Right forelimb (tissue), 1 donor: ENCODE results near the gene MTFMT.
A peak's percentile ranks its signal among the peaks of the same experiment; 100 is the strongest.
"Not testable (repeated sequence)": the region's sequence is repeated elsewhere in the genome, so short reads cannot be mapped to it uniquely, and the experiment has no call there.

ENCODE experiments used
- DNase-seq: peaks from one replicate; pipeline ENCODE4 v3.0.0-alpha.2; 2018

MTFMT gene

DNA sequence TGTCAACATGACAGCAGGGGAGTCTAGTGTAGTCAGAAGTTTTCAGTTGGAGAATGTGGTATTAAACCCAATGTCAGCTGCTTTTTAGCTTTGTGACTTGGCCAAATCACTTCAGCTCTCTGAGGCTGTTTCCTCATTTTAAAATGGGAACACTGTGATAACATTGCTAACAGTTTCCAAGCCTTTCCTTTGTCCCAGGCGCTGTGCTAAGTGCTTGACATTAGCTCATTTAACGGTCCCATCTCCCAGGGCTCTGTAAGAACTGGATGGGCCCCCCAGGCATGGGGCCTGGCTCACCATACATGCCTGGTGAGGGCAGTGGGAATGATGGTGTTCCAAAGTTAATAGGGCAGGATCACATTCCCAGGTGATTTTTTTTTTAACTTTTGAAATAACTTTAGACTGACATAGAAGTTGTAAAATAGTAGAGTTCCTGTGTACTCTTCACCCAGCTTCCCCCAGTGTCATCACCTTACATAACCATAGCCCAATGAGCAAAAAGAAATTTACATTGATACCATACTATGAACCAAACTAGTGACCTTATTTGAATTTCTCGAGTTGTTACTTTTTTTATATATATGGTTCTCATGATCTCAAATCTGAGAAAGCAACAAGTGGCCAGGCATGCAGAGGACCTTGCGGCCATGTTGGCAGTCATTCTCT is 30.6 kb upstream of the MTFMT start:
- no peak for DNase-seq

DNA sequence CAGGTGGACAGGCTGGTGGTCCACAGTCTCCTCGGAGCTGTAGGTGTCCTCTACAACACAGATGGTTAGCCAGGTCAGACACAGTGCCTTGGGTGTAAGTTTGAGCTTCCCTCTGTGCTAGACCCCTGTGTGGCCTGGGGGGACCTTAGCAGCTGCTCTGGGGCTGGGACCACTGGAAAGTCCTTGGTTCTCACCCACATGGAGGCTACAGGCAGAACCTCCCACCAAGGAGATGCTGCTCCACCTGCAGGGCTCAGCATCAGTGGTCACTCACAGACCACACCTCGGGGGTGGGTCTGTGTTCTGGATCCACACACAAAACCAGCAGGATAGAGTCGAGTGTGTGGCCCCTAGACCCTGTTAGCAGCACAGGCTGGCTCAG is 29.9 kb upstream of the MTFMT start:
- DNase-seq: no peak

DNA sequence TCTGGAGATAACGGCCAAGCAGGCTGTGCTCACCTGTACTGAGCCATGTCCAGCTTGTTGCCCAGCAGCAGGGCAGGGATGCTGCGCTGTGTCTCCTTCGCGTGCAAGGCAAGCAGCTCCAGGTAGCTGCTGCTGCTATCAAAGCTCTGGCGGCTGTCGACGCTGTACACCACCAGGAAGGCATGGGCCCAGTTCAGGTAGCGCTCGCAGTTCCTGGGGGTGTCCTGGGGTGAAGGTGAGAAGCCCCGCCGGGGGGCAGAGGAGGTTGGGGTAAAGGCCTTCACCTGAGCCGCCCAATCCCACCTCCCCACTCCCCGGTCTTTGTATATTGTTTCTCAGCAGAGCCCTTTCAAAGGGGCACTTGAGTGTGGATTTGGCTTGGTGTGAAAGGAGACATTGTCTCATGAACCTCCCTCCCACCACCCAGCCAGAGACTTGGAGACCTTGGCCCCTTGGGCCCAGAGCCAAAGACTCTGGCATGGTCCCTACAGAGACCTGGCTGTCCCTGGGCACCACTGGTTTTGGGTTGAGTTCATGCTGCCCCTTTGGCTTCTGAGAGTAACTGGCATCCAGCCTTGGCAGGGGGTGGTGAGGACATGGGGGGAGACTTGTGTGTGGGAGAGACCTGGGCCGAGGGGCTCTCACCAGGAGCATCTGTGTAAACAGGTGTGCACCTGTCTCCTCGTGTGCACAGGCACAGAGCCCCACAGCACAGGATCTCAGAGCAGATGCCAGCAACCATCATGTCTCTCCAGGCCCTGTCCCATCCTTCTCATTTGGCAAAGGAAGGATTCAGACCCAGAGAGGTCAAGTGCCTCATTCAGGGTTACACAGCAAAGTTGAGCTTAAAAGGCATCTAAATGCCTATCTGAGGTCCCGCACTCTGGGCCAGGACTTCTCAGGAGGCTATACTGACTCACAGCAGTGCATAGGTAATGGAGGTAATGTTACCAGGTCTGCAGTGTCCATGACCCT is 29.2 kb upstream of the MTFMT start:
- DNase-seq: no peak

DNA sequence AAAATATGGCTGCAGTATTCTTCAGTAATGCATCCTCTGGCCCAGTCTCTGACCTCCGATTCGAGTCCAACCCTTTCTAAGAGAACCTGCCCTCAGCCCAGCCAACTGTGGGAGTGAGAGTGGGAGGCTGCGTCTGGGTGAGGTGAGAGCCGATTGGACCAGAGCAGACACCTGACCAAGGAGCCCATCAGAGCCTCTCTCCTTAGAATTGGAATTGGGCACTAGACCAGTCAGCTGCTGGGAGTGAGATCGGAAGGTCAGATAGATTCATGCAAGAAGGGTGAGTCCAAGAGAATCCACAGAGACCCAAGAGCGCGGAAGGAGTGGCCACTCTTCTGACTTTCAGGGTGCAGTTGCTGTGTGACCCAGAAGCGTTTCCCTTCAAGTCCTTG is 28.1 kb upstream of the MTFMT start:
- no peak for DNase-seq

DNA sequence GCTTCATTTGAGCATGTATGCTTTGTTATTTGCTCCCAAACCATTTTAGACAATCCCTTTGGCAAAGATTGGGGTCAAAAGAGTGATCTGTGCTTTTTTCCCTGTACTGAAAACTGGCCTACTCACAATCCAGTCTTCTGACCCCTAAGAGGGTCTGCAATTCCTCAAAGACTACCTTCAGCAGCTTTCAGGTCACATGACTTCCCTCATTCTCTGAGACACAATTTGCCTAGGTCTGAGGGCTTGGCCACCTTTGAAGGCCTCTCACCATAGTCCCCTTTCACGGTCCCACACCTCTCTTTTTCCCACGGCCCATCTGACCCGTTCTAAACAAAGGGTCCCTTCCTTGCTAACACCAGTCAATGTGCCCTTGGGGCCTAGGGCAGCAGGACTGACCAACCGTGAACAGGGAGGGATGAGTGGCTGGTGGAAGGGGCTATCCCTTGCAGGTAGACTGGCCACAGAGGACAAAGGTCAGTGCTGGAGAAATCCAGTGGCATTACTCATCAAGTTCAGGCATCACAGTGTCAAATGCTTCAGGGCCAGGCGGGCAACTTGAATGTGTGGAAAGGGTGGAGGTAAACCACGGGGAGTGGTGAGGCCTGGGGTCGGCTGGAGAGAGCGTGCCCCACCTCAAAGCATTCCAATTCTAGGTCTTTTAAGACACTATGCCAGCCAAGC is 27.6 kb upstream of the MTFMT start:
- DNase-seq: no peak

DNA sequence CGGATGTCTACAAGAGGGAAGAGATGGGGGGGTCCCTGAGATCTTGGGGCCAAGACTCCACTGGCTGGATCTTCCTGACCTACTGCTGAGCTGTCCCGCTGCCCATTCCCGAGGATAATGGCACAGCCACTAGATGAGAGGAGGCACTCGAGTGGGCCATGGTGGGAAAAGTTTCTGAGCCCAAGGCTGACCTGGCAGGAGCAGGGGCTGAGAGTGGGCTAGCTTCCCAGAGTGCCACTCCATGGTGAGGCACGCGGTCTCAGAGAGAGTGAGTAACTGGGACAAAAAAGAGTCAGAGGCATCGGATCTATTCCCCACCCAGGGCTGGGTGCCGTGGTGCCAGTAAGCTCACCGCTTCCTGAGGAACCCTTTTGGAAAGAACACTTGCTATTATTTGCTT is 26.7 kb upstream of the MTFMT start:
- DNase-seq: no peak

DNA sequence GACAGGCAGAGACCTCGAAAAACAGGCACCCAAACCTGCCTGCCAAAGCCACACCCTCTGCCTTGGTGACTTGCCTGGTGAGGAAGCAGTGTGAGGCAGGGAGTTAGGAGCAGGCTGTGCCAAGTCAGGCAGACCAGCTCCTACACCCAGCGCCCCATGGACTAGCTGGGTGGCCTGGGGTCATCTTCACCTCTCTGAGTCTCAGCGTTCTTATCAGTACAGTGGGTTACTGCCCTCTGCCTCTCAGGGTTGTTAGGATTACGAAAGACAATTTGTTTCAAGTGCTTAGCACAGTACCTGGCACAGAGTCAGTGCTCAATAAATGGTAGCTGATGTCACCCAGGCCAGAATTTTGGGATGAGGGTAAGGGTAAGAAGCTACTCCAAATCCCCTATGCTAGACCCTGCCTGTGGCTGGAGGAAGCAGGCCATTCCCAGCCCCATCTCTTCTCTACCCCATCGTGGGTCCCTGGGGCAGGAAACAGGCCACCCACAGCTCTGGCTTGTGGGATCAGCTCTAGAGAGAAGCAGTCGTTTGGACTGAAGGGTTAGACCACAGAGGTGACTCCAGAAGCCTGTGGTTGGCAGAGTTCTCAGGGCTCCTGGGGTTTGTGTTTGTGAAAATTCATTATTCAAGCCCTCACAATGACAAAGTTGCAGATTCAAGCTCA is 25.9 kb upstream of the MTFMT start:
- no peak for DNase-seq

DNA sequence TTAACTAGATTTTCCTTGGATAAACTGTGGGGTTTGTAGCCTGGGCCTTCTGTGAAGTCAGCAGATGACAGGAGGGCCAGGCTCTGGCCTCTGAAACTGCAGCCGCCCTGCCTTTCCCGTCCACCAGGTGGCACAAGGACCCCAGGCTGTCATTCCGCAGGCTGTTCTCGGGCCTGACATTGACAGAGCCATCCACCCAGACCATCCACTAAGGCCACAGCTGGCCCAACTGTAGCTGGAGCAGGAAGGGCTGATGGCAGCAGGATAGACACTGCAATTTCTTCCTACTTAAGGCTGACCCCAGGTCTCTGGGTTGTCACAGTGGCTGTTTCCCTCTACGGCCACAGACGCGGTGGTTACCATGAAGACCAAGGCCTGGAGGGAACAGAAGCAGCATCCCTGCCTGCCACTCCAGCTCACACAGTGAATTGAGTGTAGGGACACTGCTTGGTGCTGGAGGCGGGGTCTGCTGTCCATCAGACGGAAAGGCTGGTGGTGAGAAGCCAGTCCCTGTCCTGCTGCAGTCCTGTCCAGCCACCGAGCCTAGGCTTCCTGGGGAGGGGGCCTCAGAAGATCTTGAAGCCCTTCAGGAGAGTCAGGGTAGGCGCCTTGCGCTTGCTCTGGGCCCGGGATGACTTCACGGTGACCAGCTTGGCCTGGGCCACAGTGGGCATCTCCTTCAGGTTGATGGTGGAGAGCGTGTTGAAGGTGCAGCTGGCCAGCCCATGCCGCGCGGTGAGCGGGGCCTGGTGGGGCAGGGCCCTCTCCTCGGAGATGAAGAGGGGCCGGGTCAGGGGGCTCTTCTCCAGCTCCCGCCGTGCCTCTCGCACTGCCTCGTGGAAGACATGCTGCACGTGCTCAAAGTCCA is 25.1 kb upstream of the MTFMT start:
- peak; percentile 86 for DNase-seq

DNA sequence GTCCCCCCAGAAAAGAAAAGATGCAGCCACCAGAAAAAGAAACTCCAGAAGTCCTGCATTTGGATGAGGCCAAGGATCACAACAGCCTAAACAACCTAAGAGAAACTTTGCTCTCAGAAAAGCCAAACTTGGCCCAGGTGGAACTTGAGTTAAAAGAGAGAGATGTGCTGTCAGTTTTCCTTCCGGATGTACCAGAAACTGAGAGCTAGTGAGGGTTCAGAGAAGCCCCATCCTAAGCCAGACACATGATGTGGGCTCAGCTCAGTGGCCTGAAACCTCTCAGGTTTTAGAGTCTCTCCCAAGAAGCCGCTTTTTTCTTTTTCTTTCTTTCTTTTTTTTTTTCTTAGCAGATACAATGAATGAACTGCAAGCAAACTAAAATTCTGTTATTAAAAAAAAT is 23.5 kb upstream of the MTFMT start:
- DNase-seq: no peak

DNA sequence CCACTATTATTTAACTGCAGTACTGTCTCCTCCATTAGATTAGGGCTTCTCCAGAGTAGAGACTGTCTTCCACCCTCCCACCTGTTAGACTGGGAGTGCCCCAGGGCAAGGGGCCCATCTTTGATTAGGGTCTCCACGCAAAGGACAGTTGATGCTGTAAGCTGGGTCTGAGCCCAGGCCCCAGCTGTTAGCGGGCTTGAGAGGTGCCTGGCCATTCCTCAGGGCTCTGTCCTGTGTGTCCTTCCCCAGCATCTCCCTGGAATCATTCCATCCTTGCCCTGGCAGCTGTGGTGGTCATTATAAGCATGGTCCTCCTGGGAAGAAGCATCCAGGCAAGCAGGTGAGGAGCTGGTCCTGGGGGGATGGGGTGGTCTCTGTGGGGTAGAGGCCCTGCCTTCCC is 21.8 kb upstream of the MTFMT start:
- no peak for DNase-seq

DNA sequence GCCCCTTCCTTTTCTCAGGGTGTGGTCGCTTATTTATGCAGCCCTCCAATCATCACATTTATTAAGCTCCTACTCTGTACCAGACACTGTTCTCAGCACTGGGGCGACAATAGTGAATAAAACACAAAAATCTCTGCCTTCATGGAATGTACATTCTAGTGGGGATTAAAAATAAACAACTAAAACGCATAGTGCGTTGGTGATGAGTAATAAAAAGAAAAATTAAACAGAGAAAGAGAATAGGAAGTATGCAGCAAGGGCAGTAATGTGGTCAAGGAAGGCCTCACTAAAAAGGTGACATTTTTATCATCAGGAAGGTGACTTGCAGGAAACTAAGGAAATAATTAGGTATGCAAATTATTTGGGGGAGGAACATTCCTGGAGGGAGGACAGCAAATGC is 20.8 kb upstream of the MTFMT start:
- DNase-seq: no peak

DNA sequence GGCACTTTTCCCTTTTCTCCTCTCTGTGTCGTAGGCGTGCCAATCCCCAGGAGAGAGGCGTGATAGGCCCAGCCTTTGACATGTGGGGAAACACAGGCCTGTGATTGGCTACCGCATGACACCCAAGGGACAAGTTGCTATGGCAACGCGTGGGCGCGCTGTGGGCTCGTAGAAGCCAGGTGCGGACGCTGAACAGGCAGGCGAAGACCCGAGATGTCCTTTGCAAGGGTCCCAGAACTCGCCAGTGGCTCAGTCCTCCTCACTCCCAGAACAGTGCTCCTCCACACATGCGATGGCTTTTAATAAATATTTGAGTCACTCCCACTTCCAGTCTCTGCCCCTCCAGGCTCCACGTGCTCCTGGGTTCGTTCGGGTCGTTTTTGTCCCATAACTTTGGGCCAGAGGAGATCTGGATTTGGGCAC is 20.0 kb upstream of the MTFMT start:
- peak; percentile 87 for DNase-seq

DNA sequence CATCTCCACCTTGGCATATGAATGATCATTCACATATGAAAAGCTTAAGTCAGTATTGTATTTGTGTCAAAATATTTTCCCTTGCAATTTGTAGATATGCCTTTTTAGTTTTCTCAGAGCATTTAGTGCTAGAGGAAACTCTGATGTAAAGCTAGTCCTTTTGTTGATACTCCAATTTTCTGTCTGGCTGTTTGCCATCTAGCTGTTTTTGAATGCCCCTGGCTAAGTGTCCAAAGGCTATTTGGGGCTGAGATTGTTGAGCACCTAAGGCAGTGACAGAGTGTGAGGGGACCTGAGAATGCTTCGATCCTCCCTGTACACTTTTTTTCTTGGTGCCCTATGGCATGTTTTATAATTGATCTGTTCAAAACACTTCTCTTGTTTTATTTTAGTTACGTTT is 18.8 kb upstream of the MTFMT start:
- no peak for DNase-seq

DNA sequence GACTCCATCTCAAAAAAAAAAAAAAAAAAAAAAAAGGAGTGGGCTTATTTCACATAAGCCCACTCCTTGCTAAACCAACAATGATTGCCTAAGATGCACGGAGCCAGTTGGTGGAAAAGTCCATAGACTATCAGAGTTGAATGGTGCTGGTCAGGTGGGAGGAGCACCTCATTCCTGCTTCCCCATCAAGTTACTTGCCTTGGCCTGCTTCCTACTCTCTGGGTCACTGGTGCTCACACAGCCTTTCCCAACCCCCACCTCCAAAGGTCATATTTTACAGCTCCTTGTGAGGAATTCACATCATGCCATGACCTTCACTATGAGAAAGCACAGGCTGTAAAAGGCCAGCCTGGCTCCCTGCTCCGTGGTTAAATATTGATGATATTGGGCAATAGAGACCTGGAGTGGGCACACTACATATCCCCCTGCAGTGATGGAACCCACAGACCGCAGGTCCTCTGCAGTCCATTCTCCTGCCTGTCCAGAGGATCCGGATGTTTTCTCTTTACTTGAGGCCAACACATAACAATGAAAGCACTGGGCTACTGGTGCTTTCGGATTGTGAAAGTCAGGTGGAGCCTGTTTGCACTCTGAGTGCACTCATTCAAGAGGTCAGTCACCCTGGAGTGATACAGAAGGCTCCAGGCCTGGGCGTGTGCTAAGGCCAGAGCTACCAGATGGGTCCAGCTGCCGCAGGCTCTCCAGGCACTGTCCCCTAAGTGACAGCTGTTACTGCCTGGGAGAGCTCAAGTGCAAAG is 15.5 kb upstream of the MTFMT start, which contains the start of gene SLC51B:
Gene SLC51B (plus strand): TSS at position 664 of the 758 bp plus-strand sequence. CDS start 4,618 bp downstream, outside the sequence.
- DNase-seq: no peak

DNA sequence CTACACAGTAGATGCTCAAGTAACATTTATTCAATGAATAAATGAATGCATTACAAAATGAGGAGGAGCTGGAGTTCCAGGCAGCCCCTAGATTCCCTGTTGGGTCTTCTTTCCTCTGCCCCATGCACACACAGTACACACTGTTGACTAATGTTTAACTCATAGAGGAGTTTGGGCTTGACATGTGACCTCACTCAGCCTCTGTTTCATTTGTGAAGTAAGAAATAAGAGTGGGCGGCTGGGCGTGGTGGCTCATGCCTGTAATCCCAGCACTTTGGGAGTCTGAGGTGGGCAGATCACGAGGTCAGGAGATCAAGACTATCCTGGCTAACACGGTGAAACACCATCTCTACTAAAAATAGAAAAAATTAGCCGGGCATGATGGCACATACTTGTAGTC is 14.8 kb upstream of the MTFMT start:
- DNase-seq: not testable (repeated sequence)

DNA sequence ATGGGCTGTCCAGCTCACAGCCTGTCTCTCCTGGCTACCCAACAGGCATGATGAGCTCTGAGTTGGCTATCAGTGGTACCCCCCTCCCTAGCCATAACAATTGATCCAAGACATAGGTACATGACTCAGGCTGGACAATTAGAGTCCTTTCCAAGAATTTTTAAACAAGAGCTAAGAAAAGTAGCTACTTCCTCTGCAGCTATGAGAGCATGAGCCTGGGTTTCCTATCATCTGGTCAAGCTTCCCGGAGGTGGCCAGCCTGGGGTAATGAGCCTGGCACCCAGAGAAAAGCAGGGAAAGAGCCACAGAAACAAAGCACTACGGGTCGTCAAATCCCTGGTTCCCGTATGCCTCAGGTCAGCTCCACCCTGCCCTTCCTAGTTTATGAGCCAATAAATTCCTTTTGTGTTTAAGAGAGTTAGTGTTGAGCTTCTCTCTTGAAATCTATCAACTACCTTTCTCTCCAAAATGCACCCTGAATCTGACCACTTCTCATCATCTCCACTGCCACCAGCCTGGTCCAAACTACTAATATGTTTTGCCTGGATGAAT is 13.4 kb upstream of the MTFMT start:
- no peak for DNase-seq

DNA sequence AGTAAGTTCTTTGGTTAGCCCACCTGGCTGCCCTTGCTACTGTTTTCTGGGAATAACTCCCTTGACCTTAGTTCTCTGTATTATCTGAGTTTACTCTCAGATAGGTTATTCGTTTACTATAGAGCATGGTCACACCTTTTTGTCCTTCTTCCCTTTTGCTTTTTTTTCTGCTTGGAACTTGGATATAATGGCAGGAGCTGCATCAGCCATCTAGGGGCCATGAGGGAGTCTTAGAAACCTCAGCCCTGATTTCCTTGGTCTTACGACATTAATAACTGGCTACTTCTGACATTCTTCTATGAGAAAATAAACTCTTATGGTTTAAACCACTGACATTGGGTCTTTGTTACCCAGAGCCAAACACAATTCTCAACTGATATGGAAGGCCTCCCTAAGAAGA is 12.3 kb upstream of the MTFMT start:
- no peak for DNase-seq

DNA sequence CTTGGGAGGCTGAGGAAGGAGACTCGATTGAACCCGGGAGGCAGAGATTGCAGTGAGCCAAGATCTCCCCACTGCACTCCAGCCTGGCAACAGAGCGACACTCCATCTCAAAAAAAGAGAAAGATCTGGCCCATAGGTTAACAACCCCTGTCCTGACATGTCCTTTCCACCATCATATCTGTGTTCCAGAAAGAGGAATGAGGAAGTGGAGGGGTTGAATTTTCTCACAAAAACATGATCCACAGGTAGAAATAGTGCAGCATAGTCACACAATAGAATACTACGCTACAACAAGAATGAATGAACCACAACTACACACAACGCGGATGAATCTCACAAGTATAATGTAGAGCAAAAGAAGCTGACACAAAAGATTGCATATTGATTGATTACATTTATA is 11.0 kb upstream of the MTFMT start:
- no peak for DNase-seq

DNA sequence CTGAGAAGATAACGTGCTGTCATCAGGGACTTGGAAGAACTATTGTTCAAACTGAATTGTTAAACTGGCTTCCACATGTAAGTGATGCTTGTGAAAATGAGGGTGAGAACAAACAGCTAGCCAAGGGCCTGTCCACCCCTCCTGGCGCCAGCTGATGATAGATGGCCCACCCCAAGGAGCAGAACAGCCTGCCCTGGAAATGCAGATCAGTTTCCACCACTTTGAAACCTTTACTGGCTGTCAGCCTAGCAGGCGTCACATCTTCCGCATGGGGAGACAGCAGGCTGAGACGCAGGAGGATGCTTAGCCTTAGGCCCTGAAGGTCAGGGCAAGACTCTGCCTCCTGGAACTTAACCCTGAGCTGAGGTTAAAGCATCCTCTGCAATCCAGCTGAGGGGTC is 9.4 kb upstream of the MTFMT start:
- no peak for DNase-seq

DNA sequence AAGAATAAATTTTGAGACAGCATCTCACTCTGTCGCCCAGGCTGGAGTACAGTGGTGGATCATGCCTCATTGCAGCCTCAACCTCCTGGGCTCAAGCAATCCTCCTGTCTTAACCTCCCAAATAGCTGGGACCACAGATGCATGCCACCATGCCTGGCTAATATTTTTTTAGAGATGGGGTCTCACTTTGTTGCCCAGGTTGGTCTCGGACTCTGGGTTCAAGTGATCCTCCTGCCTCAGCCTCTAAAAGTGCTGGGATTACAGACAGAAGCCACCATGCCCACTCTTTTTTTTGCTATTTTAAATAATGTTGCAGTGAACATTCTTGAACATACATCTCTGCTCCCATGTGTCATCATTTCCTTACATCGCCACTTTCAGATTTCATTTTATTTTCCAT is 9.0 kb upstream of the MTFMT start:
- no peak for DNase-seq

DNA sequence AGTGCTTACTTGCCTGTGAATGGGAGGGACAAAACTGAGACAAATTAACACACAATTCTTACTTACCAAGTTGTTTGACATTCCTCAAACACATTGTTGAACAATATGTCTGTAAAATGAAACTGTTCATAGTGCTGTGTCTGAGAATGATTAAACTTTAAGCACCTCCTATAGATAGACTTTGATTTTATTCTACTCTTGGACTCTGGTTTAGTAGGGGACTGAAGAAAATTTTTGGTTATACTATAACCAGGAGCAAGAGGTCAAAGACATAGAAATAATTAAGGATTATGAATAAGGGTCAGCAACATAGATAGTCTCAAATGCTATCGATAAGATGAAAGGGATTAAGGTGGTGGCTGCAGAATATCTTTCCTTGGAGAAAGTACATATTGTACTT is 7.9 kb upstream of the MTFMT start:
- no peak for DNase-seq
